Smooth muscle cell of the pulmonary artery (primary cell): ENCODE data around the gene SLC5A7. TPM values are rescaled to one million over a fixed set of nuclear protein-coding genes. Genes with fewer than 3 reads are reported as not detected.

ENCODE experiments used
- total RNA-seq: library from RNA; depleted of rRNA; stranded (reverse); fragments of >200 nt; gene quantifications from 2 replicates; pipeline ENCODE4 v1.2.3, GENCODE V29; 2014

The SLC5A7 gene
- not detected in 2 replicates for total RNA-seq

DNA sequence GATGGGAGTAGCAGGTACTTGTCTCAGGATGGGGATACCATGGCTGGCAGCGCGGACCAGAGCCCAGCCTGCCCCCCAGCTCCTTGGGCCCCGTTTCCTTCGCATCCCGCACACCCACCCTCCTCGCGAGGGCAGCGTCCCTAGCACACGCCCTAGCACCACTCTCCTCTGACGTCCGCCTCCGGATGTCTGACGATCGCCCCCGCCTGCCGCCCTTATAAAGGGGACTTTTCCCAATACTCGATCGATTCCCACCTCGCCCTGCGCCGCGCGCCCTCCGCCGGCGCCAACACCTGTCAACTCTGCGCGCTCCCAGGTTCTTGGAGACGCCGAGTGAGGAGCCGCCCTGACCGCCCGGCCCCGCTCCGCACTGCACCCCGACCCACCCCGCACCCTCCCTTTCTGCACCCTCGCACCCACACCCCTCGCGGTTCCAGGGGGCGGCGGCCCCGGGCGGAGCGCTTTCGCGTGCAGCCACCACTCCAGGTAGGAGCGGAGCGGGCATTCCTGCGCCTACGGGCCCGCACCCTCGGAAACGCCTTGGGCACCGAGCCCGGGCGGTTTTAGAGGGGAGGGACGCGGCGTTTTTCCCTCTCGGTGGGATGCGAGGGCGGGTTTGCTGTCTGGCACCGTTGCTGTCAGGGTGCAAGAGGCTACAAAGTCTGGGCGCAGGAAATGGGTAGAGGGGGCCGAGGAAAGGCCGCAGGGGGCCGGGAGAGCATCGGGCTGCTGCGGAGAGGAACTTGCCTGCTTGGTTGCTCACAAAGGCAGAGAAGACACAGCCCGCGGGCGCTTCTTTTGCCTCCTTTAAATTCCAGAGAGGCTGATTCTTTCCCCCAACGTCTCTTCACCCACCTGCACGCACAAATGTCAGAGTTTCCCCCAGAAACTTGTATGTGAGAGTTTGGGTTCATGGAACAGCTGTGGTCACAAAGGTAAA is at the start of gene SLC5A7:
TSS of gene SLC5A7 (plus strand) at position 247 of the 940 bp plus-strand sequence. CDS start 1,632 bp downstream, outside the sequence.

Other genes with a start within 250 kb of the SLC5A7 start
- gene RGPD4, start 159.6 kb upstream of the SLC5A7 start, total RNA-seq, result under 0.01 TPM in 1 of 2 replicates, not detected in the other